Mesothelial cell of epicardium (in vitro differentiated cells): ENCODE data around the gene FMO5. TPM values are rescaled to one million over a fixed set of nuclear protein-coding genes. Genes with fewer than 3 reads are reported as not detected.
"Not testable (repeated sequence)": the region's sequence is repeated elsewhere in the genome, so short reads cannot be mapped to it uniquely, and the experiment has no call there.

Experiments used
- DNase-seq, 2 experiments: peaks; one replicate each; pipeline ENCODE4 v3.0.0; 2021; ENCODE audit warnings: low spot score in 2 of 2; ENCODE audit not compliant: unreplicated experiment in 2 of 2
- H3K27ac Mint-ChIP-seq: 2 replicates; pipeline ENCODE4 v1.8.0; 2021; ENCODE audit warnings: mixed read lengths
- H3K27me3 Mint-ChIP-seq: 2 replicates; pipeline ENCODE4 v1.8.0; 2021; ENCODE audit warnings: low read depth, mixed read lengths
- H3K36me3 Mint-ChIP-seq: 2 replicates; pipeline ENCODE4 v1.8.0; 2021; ENCODE audit warnings: mixed read lengths
- H3K4me1 Mint-ChIP-seq: 2 replicates; pipeline ENCODE4 v1.8.0; 2021; ENCODE audit warnings: mixed read lengths
- H3K4me3 Mint-ChIP-seq: 2 replicates; pipeline ENCODE4 v1.8.0; 2021; ENCODE audit warnings: mild to moderate bottlenecking, moderate library complexity, mixed read lengths
- H3K9me3 Mint-ChIP-seq: 2 replicates; pipeline ENCODE4 v1.8.0; 2021; ENCODE audit warnings: mixed read lengths
- CTCF ChIP-seq: fragments of 200-600 bp; sonication (generic); IDR thresholded peaks from one replicate; pipeline ENCODE4 v1.5.0; 2021; ENCODE audit warnings: antibody characterized with exemption; ENCODE audit not compliant: unreplicated experiment
- total RNA-seq: library from RNA; stranded (reverse); gene quantifications from 3 replicates; pipeline ENCODE4 v1.2.1, GENCODE V29; 2021

The FMO5 gene
- total RNA-seq, 1 donor from 2014 or later: 1.7 TPM

GRCh38 chr1:147238053-147238902, 13.1 kb upstream of the FMO5 start:
- no peaks in the 10 kb centered on the region for H3K27me3 Mint-ChIP-seq
- H3K9me3 Mint-ChIP-seq: peaks cover 4% of the 10 kb centered on the region

GRCh38 chr1:147236959-147237791, 12.0 kb upstream of the FMO5 start:
- TF ChIP-seq CTCF: no peak
- Mint-ChIP-seq H3K27me3 (no peaks in the 10 kb centered on the region), H3K4me1 (peaks cover 16% of the 10 kb centered on the region), H3K36me3 (no peaks in the 10 kb centered on the region), H3K27ac (no peak overlapping the region), H3K4me3 (no peak overlapping the region), H3K9me3 (peaks cover 4% of the 10 kb centered on the region)
- no peak for DNase-seq

More at GRCh38 chr1:147238053-147238902, 13.1 kb upstream of the FMO5 start:
- Mint-ChIP-seq H3K27ac (no peak overlapping the region), H3K4me1 (peaks cover 17% of the 10 kb centered on the region), H3K4me3 (no peak overlapping the region), H3K36me3 (no peaks in the 10 kb centered on the region)
- TF ChIP-seq CTCF: no peak
- no peak for DNase-seq

GRCh38 chr1:147236448-147236847, 11.3 kb upstream of the FMO5 start:
- no peak overlapping the region for H3K27ac Mint-ChIP-seq
- no peaks in the 10 kb centered on the region for H3K27me3 Mint-ChIP-seq
- no peak overlapping the region for H3K4me3 Mint-ChIP-seq
- no peak for TF ChIP-seq CTCF
- H3K9me3 Mint-ChIP-seq: peaks cover 12% of the 10 kb centered on the region
- DNase-seq: no peak
- H3K4me1 Mint-ChIP-seq: peaks cover 12% of the 10 kb centered on the region
- H3K36me3 Mint-ChIP-seq: peaks cover under 1% of the 10 kb centered on the region

- no peak for DNase-seq
- Mint-ChIP-seq H3K9me3 (peaks cover 18% of the 10 kb centered on the region), H3K36me3 (peaks cover 4% of the 10 kb centered on the region), H3K4me3 (no peak overlapping the region), H3K27me3 (peaks cover 2% of the 10 kb centered on the region), H3K4me1 (peaks cover 6% of the 10 kb centered on the region), H3K27ac (no peak overlapping the region)
- no peak for TF ChIP-seq CTCF
Measured at GRCh38 chr1:147235822-147236221, 10.7 kb upstream of the FMO5 start.

GRCh38 chr1:147233903-147234302, 8.8 kb upstream of the FMO5 start:
- not testable (repeated sequence) for H3K27me3 Mint-ChIP-seq, H3K4me1 Mint-ChIP-seq, H3K36me3 Mint-ChIP-seq, DNase-seq, H3K27ac Mint-ChIP-seq, H3K4me3 Mint-ChIP-seq
- peaks cover 19% of the 10 kb centered on the region for H3K9me3 Mint-ChIP-seq

- DNase-seq, H3K27me3 Mint-ChIP-seq, H3K36me3 Mint-ChIP-seq, H3K4me3 Mint-ChIP-seq, H3K4me1 Mint-ChIP-seq, H3K27ac Mint-ChIP-seq: not testable (repeated sequence)
- peaks cover 19% of the 10 kb centered on the region for H3K9me3 Mint-ChIP-seq
Measured at GRCh38 chr1:147231032-147231431, 5.9 kb upstream of the FMO5 start.
